Measurements from ENCODE around the gene CHCHD3.
"Not testable (repeated sequence)": the region's sequence is repeated elsewhere in the genome, so short reads cannot be mapped to it uniquely, and the experiment has no call there.

Gene CHCHD3

GRCh38 chr7:132934017-132934416, 147.9 kb downstream of the CHCHD3 start:
- Histone ChIP-seq H3K36me3 (no peaks in the 10 kb centered on the region), H3K4me1 (ENCODE audit: control insufficient read depth in 1 of 2, insufficient read depth in 1 of 2, low read depth in 1 of 2, low read length in 1 of 2) (peaks cover 5 to 13% of the 10 kb centered on the region in 2 experiments), H3K9me3 (no peaks in the 10 kb centered on the region), H3K27me3 (no peaks in the 10 kb centered on the region), H3K27ac (no peak overlapping the region), H3K4me3 (ENCODE audit: low read depth in 1 of 2, low read length in 1 of 2) (no peak overlapping the region)
- TF ChIP-seq CTCF (IDR thresholded peaks at IDR 0.05) = no peak

GRCh38 chr7:132933072-132933458, 148.8 kb downstream of the CHCHD3 start:
- Histone ChIP-seq H3K27me3 (no peaks in the 10 kb centered on the region), H3K9me3 (no peaks in the 10 kb centered on the region), H3K4me3 (ENCODE audit: low read depth in 1 of 2, low read length in 1 of 2) (no peak overlapping the region), H3K27ac (no peak overlapping the region), H3K4me1 (ENCODE audit: control insufficient read depth in 1 of 2, insufficient read depth in 1 of 2, low read depth in 1 of 2, low read length in 1 of 2) (peaks cover 5 to 13% of the 10 kb centered on the region in 2 experiments), H3K36me3 (no peaks in the 10 kb centered on the region)
- TF ChIP-seq CTCF (IDR thresholded peaks at IDR 0.05) = no peak

GRCh38 chr7:132932296-132933071, 149.4 kb downstream of the CHCHD3 start:
- Histone ChIP-seq H3K9me3 (no peaks in the 10 kb centered on the region), H3K27ac (no peak overlapping the region), H3K4me3 (ENCODE audit: low read depth in 1 of 2, low read length in 1 of 2) (no peak overlapping the region), H3K36me3 (no peaks in the 10 kb centered on the region), H3K4me1 (ENCODE audit: control insufficient read depth in 1 of 2, insufficient read depth in 1 of 2, low read depth in 1 of 2, low read length in 1 of 2) (peaks cover 5 to 13% of the 10 kb centered on the region in 2 experiments), H3K27me3 (no peaks in the 10 kb centered on the region)
- no peak for TF ChIP-seq CTCF (IDR thresholded peaks at IDR 0.05)

- Histone ChIP-seq H3K4me1 (ENCODE audit: control insufficient read depth in 1 of 2, insufficient read depth in 1 of 2, low read depth in 1 of 2, low read length in 1 of 2) (peaks cover 5 to 13% of the 10 kb centered on the region in 2 experiments), H3K36me3 (no peaks in the 10 kb centered on the region), H3K9me3 (no peaks in the 10 kb centered on the region), H3K27me3 (no peaks in the 10 kb centered on the region), H3K27ac (no peak overlapping the region), H3K4me3 (ENCODE audit: low read depth in 1 of 2, low read length in 1 of 2) (no peak overlapping the region)
- no peak for TF ChIP-seq CTCF (IDR thresholded peaks at IDR 0.05)
Measured at GRCh38 chr7:132930881-132931280, 151.0 kb downstream of the CHCHD3 start.

GRCh38 chr7:132929944-132930343, 151.9 kb downstream of the CHCHD3 start:
- not testable (repeated sequence) for H3K9me3 ChIP-seq; H3K27me3 ChIP-seq; H3K27ac ChIP-seq; H3K36me3 ChIP-seq; H3K4me3 ChIP-seq (ENCODE audit: low read depth in 1 of 2, low read length in 1 of 2)
- H3K4me1 ChIP-seq (ENCODE audit: control insufficient read depth in 1 of 2, insufficient read depth in 1 of 2, low read depth in 1 of 2, low read length in 1 of 2) = peaks cover 5 to 13% of the 10 kb centered on the region in 2 experiments

GRCh38 chr7:132919771-132920170, 162.1 kb downstream of the CHCHD3 start:
- Histone ChIP-seq H3K27me3 (no peaks in the 10 kb centered on the region), H3K36me3 (no peaks in the 10 kb centered on the region), H3K4me3 (ENCODE audit: low read depth in 1 of 2, low read length in 1 of 2) (no peak overlapping the region), H3K27ac (no peak overlapping the region), H3K9me3 (no peaks in the 10 kb centered on the region), H3K4me1 (ENCODE audit: control insufficient read depth in 1 of 2, insufficient read depth in 1 of 2, low read depth in 1 of 2, low read length in 1 of 2) (peaks cover 8 to 9% of the 10 kb centered on the region in 2 experiments)
- no peak for TF ChIP-seq CTCF (IDR thresholded peaks at IDR 0.05)
